ENCODE measurements around the gene SH3PXD2A.

- TF ChIP-seq CTCF (IDR thresholded peaks at IDR 0.05; ENCODE audit: borderline replicate concordance, extremely low read depth, low read length, poor library complexity, severe bottlenecking): no peak
- no peak for TF ChIP-seq EZH2 (IDR thresholded peaks at IDR 0.05; ENCODE audit: borderline replicate concordance, low read depth, low read length, severe bottlenecking)
These were observed 41.3 kb downstream of the SH3PXD2A start for GRCh38 chr10:103814105-103814504.

Measured in DND-41 (cell line).